Kidney tubule cell (primary cell): ENCODE measurements around the gene EEF2K.
"Not testable (repeated sequence)": the region's sequence is repeated elsewhere in the genome, so short reads cannot be mapped to it uniquely, and the experiment has no call there.

Experiments
- DNase-seq: peaks from one replicate; pipeline ENCODE4 v3.0.0-alpha.2; 2018; ENCODE audit warnings: low spot score

The EEF2K gene

GRCh38 chr16:22206013-22206841 lies at the start of gene EEF2K:
TSS of gene EEF2K (plus strand) at chr16:22206278. CDS start at chr16:22225730, 19,452 bp downstream.
- DNase-seq, result peak; percentile 98

- no peak for DNase-seq
These were observed 44.7 kb upstream of the EEF2K start for GRCh38 chr16:22161401-22161800.

- DNase-seq, result no peak
These were observed 44.0 kb upstream of the EEF2K start, which contains the start of gene SDR42E2 for GRCh38 chr16:22161999-22162655. TSS of gene SDR42E2 (plus strand) at chr16:22162506. CDS start at chr16:22165583, 3,077 bp downstream.

- no peak for DNase-seq
These were observed 43.4 kb upstream of the EEF2K start for GRCh38 chr16:22162656-22163009.

- DNase-seq, result no peak
These were observed 42.3 kb upstream of the EEF2K start for GRCh38 chr16:22163806-22164205.

- no peak for DNase-seq
These were observed 41.6 kb upstream of the EEF2K start for GRCh38 chr16:22164482-22164881.

GRCh38 chr16:22165508-22166285 lies 40.4 kb upstream of the EEF2K start:
- no peak for DNase-seq

GRCh38 chr16:22171953-22172352 lies 34.1 kb upstream of the EEF2K start:
- no peak for DNase-seq

- not testable (repeated sequence) for DNase-seq
These were observed 33.4 kb upstream of the EEF2K start for GRCh38 chr16:22172642-22173041.

GRCh38 chr16:22174642-22175041 lies 31.4 kb upstream of the EEF2K start:
- DNase-seq, result no peak

- DNase-seq, result no peak
These were observed 27.8 kb upstream of the EEF2K start for GRCh38 chr16:22177968-22178930.

GRCh38 chr16:22181426-22181825 lies 24.7 kb upstream of the EEF2K start:
- no peak for DNase-seq

GRCh38 chr16:22181843-22182242 lies 24.2 kb upstream of the EEF2K start:
- no peak for DNase-seq

- DNase-seq, result no peak
These were observed 22.7 kb upstream of the EEF2K start for GRCh38 chr16:22183335-22183734.

GRCh38 chr16:22183901-22184614 lies 22.0 kb upstream of the EEF2K start:
- DNase-seq, result no peak

GRCh38 chr16:22184615-22184968 lies 21.5 kb upstream of the EEF2K start:
- no peak for DNase-seq

- DNase-seq, result no peak
These were observed 19.6 kb upstream of the EEF2K start for GRCh38 chr16:22186517-22186916.

- DNase-seq, result no peak
These were observed 17.8 kb upstream of the EEF2K start for GRCh38 chr16:22188267-22188594.

- DNase-seq, result peak; percentile 96
These were observed 17.3 kb upstream of the EEF2K start for GRCh38 chr16:22188595-22189442.

GRCh38 chr16:22189473-22190080 lies 16.5 kb upstream of the EEF2K start:
- DNase-seq, result peak; percentile 43
